GM18951 (cell line): ENCODE measurements around the gene BMPR2.
A peak's percentile ranks its signal among the peaks of the same experiment; 100 is the strongest.

Source experiments
- POLR2A ChIP-seq: IDR thresholded peaks from 4 replicates; pipeline ENCODE4 v1.6.1; 2011; ENCODE audit warnings: mild to moderate bottlenecking; ENCODE audit not compliant: insufficient read length, insufficient read depth; ENCODE audit errors: extremely low read depth
- in situ Hi-C: fragments of 300-500 bp; cut with MboI; formaldehyde crosslinking; loops from one replicate; pipeline ENCODE4 v1.12.0; 2022; ENCODE audit warnings: low sequenced_read_pairs, mixed read lengths, inconsistent platforms; ENCODE audit not compliant: unreplicated experiment

BMPR2 gene

GRCh38 chr2:202599911-202600310, 223.8 kb downstream of the BMPR2 start:
- no peak for TF ChIP-seq POLR2A
- in situ Hi-C loops = loop anchor here (25.0 kb wide), 3 partner anchors 262 to 862 kb away; partner anchors contain the start of gene ICA1L

- in situ Hi-C loops = no loop called here
- TF ChIP-seq POLR2A = no peak
These were observed 228.6 kb downstream of the BMPR2 start for GRCh38 chr2:202604699-202605098.

GRCh38 chr2:202605174-202605573, 229.0 kb downstream of the BMPR2 start:
- in situ Hi-C loops = no loop called here
- TF ChIP-seq POLR2A = no peak

- in situ Hi-C loops = no loop called here
- TF ChIP-seq POLR2A = no peak
These were observed 232.2 kb downstream of the BMPR2 start for GRCh38 chr2:202608142-202608852.

GRCh38 chr2:202609381-202610145, 233.4 kb downstream of the BMPR2 start:
- TF ChIP-seq POLR2A = peak; percentile 17
- in situ Hi-C loops = no loop called here

- no peak for TF ChIP-seq POLR2A
- in situ Hi-C loops = no loop called here
These were observed 234.3 kb downstream of the BMPR2 start for GRCh38 chr2:202610380-202610779.

- TF ChIP-seq POLR2A = no peak
- in situ Hi-C loops = no loop called here
These were observed 236.0 kb downstream of the BMPR2 start for GRCh38 chr2:202612145-202612544.

GRCh38 chr2:202613479-202613878, 237.4 kb downstream of the BMPR2 start:
- in situ Hi-C loops = no loop called here
- TF ChIP-seq POLR2A = no peak
